K562 (cell line): ENCODE data around the gene SLC25A21.

ENCODE experiments used
- MCM3 ChIP-seq: fragments of 450-650 bp; IDR thresholded peaks from 2 replicates; pipeline ENCODE4 v1.6.1; 2016
- MEF2D ChIP-seq: conservative IDR thresholded peaks from 2 replicates; pipeline ENCODE4 v1.6.1; 2016; ENCODE audit warnings: low read depth, missing genetic modification characterization, missing compliant biosample characterization
- REST ChIP-seq, 2 experiments: fragments of 450-650 bp; formaldehyde crosslinking in 1 of 2; IDR thresholded peaks; 2 replicates each; pipeline versions ENCODE4 v1.4.0 to v1.6.1; 2014 to 2020; ENCODE audit warnings: mild to moderate bottlenecking in 2 of 2, borderline replicate concordance in 1 of 2, low read depth in 1 of 2
- TAF15 ChIP-seq: fragments of 200-400 bp; formaldehyde crosslinking; IDR thresholded peaks from 2 replicates; pipeline ENCODE4 v1.6.1; 2017; ENCODE audit warnings: mild to moderate bottlenecking, low read depth, low read length, moderate library complexity

GRCh38 chr14:36973806-36974442, 198.5 kb downstream of the SLC25A21 start:
- no peak for TF ChIP-seq MCM3
- TF ChIP-seq TAF15: no peak
- TF ChIP-seq MEF2D (tag): no peak
- TF ChIP-seq REST (IDR thresholded peaks at IDR 0.05; ENCODE audit: borderline replicate concordance): no peak
- TF ChIP-seq REST (CRISPR knock-in tag; IDR thresholded peaks at IDR 0.05; ENCODE audit: low read depth): no peak
